Esophagus muscularis mucosa (tissue), 4 donors: ENCODE data around the gene HIKESHI.

Experiments
- CTCF ChIP-seq, 3 experiments: fragments of 200-600 bp in 2 of 3; fragments of 450-650 bp in 1 of 3; sonication (generic) in 2 of 3; IDR thresholded peaks; one replicate each; pipeline ENCODE4 v1.5.1; 2017 to 2019; ENCODE audit warnings: antibody characterized with exemption in 3 of 3, mild to moderate bottlenecking in 2 of 3, moderate library complexity in 1 of 3
- EP300 ChIP-seq: sonication (generic); formaldehyde crosslinking; IDR thresholded peaks from one replicate; pipeline ENCODE4 v1.6.1; 2017; ENCODE audit warnings: antibody characterized with exemption
- POLR2A ChIP-seq: fragments of 450-650 bp; IDR thresholded peaks from one replicate; pipeline ENCODE4 v1.6.1; 2017; ENCODE audit warnings: antibody characterized with exemption, moderate library complexity, mild to moderate bottlenecking, low read depth
- POLR2AphosphoS5 ChIP-seq, 2 donors: sonication (generic); formaldehyde crosslinking; IDR thresholded peaks; one replicate each; pipeline ENCODE4 v1.6.1; 2017; ENCODE audit warnings: antibody characterized with exemption in 2 of 2

- TF ChIP-seq CTCF (IDR thresholded peaks at IDR 0.05) = peak; percentile 32 to 64 (median 38)
- TF ChIP-seq EP300 = no peak
- no peak for TF ChIP-seq POLR2AphosphoS5 (IDR thresholded peaks at IDR 0.05)
- no peak for TF ChIP-seq POLR2A
Measured at GRCh38 chr11:86291466-86292262, 10.4 kb upstream of the HIKESHI start.
